ENCODE measurements around the gene NXN.
"Not testable (repeated sequence)": the region's sequence is repeated elsewhere in the genome, so short reads cannot be mapped to it uniquely, and the experiment has no call there.

NXN gene

GRCh38 chr17:794876-795275, 184.7 kb downstream of the NXN start:
- Histone ChIP-seq H3K27me3 (replicated peaks; ENCODE audit: control insufficient read depth, insufficient read depth, low read length) (no peaks in the 10 kb centered on the region), H3K36me3 (ENCODE audit: control insufficient read depth, insufficient read depth, low read length) (peaks cover 16% of the 10 kb centered on the region), H3K4me3 (replicated peaks; ENCODE audit: low read depth, low read length) (no peak overlapping the region)
- no peak for DNase-seq (ENCODE audit: extremely low read depth, insufficient read length)
- peak; percentile 77 for TF ChIP-seq CTCF (IDR thresholded peaks at IDR 0.05; ENCODE audit: insufficient read depth, low read length, poor library complexity, severe bottlenecking)

- peaks cover 24% of the 10 kb centered on the region for H3K36me3 ChIP-seq (ENCODE audit: control insufficient read depth, insufficient read depth, low read length)
- no peak for DNase-seq (ENCODE audit: extremely low read depth, insufficient read length)
- H3K4me3 ChIP-seq (replicated peaks; ENCODE audit: low read depth, low read length), result no peak overlapping the region
- no peak for TF ChIP-seq CTCF (IDR thresholded peaks at IDR 0.05; ENCODE audit: insufficient read depth, low read length, poor library complexity, severe bottlenecking)
- no peaks in the 10 kb centered on the region for H3K27me3 ChIP-seq (replicated peaks; ENCODE audit: control insufficient read depth, insufficient read depth, low read length)
Observed at GRCh38 chr17:792277-792676, 187.3 kb downstream of the NXN start.

- no peak for DNase-seq (ENCODE audit: extremely low read depth, insufficient read length)
- Histone ChIP-seq H3K36me3 (ENCODE audit: control insufficient read depth, insufficient read depth, low read length) (peaks cover 24% of the 10 kb centered on the region), H3K27me3 (replicated peaks; ENCODE audit: control insufficient read depth, insufficient read depth, low read length) (no peaks in the 10 kb centered on the region), H3K4me3 (replicated peaks; ENCODE audit: low read depth, low read length) (no peak overlapping the region)
- TF ChIP-seq CTCF (IDR thresholded peaks at IDR 0.05; ENCODE audit: insufficient read depth, low read length, poor library complexity, severe bottlenecking), result no peak
Observed at GRCh38 chr17:791829-792228, 187.7 kb downstream of the NXN start.

GRCh38 chr17:790874-791247, 188.7 kb downstream of the NXN start:
- H3K4me3 ChIP-seq (replicated peaks; ENCODE audit: low read depth, low read length); H3K27me3 ChIP-seq (replicated peaks; ENCODE audit: control insufficient read depth, insufficient read depth, low read length); DNase-seq (ENCODE audit: extremely low read depth, insufficient read length): not testable (repeated sequence)
- H3K36me3 ChIP-seq (ENCODE audit: control insufficient read depth, insufficient read depth, low read length), result peaks cover 24% of the 10 kb centered on the region

GRCh38 chr17:789931-790873, 189.4 kb downstream of the NXN start:
- H3K36me3 ChIP-seq (ENCODE audit: control insufficient read depth, insufficient read depth, low read length), result peaks cover 24% of the 10 kb centered on the region
- not testable (repeated sequence) for H3K4me3 ChIP-seq (replicated peaks; ENCODE audit: low read depth, low read length); H3K27me3 ChIP-seq (replicated peaks; ENCODE audit: control insufficient read depth, insufficient read depth, low read length); DNase-seq (ENCODE audit: extremely low read depth, insufficient read length)

GRCh38 chr17:789160-789840, 190.3 kb downstream of the NXN start:
- TF ChIP-seq CTCF (IDR thresholded peaks at IDR 0.05; ENCODE audit: insufficient read depth, low read length, poor library complexity, severe bottlenecking), result no peak
- H3K4me3 ChIP-seq (replicated peaks; ENCODE audit: low read depth, low read length), result no peak overlapping the region
- H3K36me3 ChIP-seq (ENCODE audit: control insufficient read depth, insufficient read depth, low read length), result peaks cover 25% of the 10 kb centered on the region
- no peaks in the 10 kb centered on the region for H3K27me3 ChIP-seq (replicated peaks; ENCODE audit: control insufficient read depth, insufficient read depth, low read length)
- DNase-seq (ENCODE audit: extremely low read depth, insufficient read length), result no peak
